Measurements from ENCODE around the gene LCTL.
"Not testable (repeated sequence)": the region's sequence is repeated elsewhere in the genome, so short reads cannot be mapped to it uniquely, and the experiment has no call there.

Gene LCTL

DNA sequence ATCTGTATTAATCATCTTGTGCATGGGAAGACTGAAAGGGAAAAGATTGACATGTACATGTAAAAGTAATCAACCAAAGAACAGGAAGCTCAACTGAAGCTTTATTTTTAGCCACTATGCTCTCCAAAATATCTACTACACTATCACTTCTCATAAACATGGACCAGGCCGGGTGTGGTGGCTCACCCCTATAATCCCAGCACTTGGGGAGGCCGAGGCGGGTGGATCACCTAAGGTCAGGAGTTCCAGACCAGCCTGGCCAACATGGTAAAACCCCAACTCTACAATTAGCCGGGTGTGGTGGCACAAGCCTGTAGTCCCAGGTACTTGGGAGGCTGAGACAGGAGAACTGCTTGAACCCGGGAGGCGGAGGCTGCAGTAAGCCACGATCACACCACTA is 65.5 kb downstream of the LCTL start:
- not testable (repeated sequence) for DNase-seq (ENCODE audit: low spot score)

GRCh38 chr15:66498501-66499386 is 67.1 kb downstream of the LCTL start:
- DNase-seq (ENCODE audit: low spot score): peak; percentile 51

Data from CD4-positive, alpha-beta T cell treated with Interleukin-2 at 100 ng/mL for 4 hours (primary cell).